ENCODE data around the gene MYRFL. TPM values are rescaled to one million over a fixed set of nuclear protein-coding genes. Genes with fewer than 3 reads are reported as not detected.

MYRFL gene
- total RNA-seq, 1 donor from 2014 or later, result not detected

- H3K27me3 ChIP-seq, result no peaks in the 10 kb centered on the region
- intact Hi-C loops (cut with DNase I), result no loop called here
- H3K36me3 ChIP-seq, result no peaks in the 10 kb centered on the region
- no peaks in the 10 kb centered on the region for H3K4me1 ChIP-seq
- H3K27ac ChIP-seq, result no peak overlapping the region
- DNase-seq (ENCODE audit: extremely low spot score in 2 of 2), result no peak
- H3K9me3 ChIP-seq, result no peaks in the 10 kb centered on the region
- no peak overlapping the region for H3K4me3 ChIP-seq
- no peak for TF ChIP-seq POLR2A (IDR thresholded peaks at IDR 0.05)
- no peak for TF ChIP-seq CTCF (IDR thresholded peaks at IDR 0.05)
- no peak for TF ChIP-seq POLR2AphosphoS5 (IDR thresholded peaks at IDR 0.05; ENCODE audit: insufficient read depth in 1 of 2, low read depth in 1 of 2)
Observed at GRCh38 chr12:69840727-69841126, 15.7 kb downstream of the MYRFL start.

- Histone ChIP-seq H3K36me3 (no peaks in the 10 kb centered on the region), H3K27me3 (no peaks in the 10 kb centered on the region), H3K9me3 (no peaks in the 10 kb centered on the region), H3K4me1 (no peaks in the 10 kb centered on the region), H3K4me3 (no peak overlapping the region), H3K27ac (no peak overlapping the region)
- DNase-seq (ENCODE audit: extremely low spot score in 2 of 2), result no peak
- TF ChIP-seq POLR2AphosphoS5 (IDR thresholded peaks at IDR 0.05; ENCODE audit: insufficient read depth in 1 of 2, low read depth in 1 of 2) (no peak), CTCF (IDR thresholded peaks at IDR 0.05) (no peak), POLR2A (IDR thresholded peaks at IDR 0.05) (no peak)
- intact Hi-C loops (cut with DNase I), result no loop called here
Observed at GRCh38 chr12:69843608-69844007, 18.6 kb downstream of the MYRFL start.

- Histone ChIP-seq H3K9me3 (no peaks in the 10 kb centered on the region), H3K27ac (no peak overlapping the region), H3K36me3 (no peaks in the 10 kb centered on the region), H3K4me1 (no peaks in the 10 kb centered on the region), H3K4me3 (no peak overlapping the region), H3K27me3 (no peaks in the 10 kb centered on the region)
- TF ChIP-seq POLR2A (IDR thresholded peaks at IDR 0.05) (no peak), CTCF (IDR thresholded peaks at IDR 0.05) (no peak), POLR2AphosphoS5 (IDR thresholded peaks at IDR 0.05; ENCODE audit: insufficient read depth in 1 of 2, low read depth in 1 of 2) (no peak)
- intact Hi-C loops (cut with DNase I), result no loop called here
- no peak for DNase-seq (ENCODE audit: extremely low spot score in 2 of 2)
Observed at GRCh38 chr12:69844416-69844815, 19.4 kb downstream of the MYRFL start.

GRCh38 chr12:69844836-69845235, 19.8 kb downstream of the MYRFL start:
- Histone ChIP-seq H3K9me3 (no peaks in the 10 kb centered on the region), H3K4me3 (no peak overlapping the region), H3K36me3 (no peaks in the 10 kb centered on the region), H3K4me1 (no peaks in the 10 kb centered on the region), H3K27me3 (no peaks in the 10 kb centered on the region), H3K27ac (no peak overlapping the region)
- TF ChIP-seq POLR2AphosphoS5 (IDR thresholded peaks at IDR 0.05; ENCODE audit: insufficient read depth in 1 of 2, low read depth in 1 of 2) (no peak), POLR2A (IDR thresholded peaks at IDR 0.05) (no peak), CTCF (IDR thresholded peaks at IDR 0.05) (no peak)
- intact Hi-C loops (cut with DNase I), result no loop called here
- DNase-seq (ENCODE audit: extremely low spot score in 2 of 2), result no peak

GRCh38 chr12:69846976-69847375, 21.9 kb downstream of the MYRFL start:
- no peak for TF ChIP-seq CTCF (IDR thresholded peaks at IDR 0.05)
- no peak for TF ChIP-seq POLR2AphosphoS5 (IDR thresholded peaks at IDR 0.05; ENCODE audit: insufficient read depth in 1 of 2, low read depth in 1 of 2)
- no peak for TF ChIP-seq POLR2A (IDR thresholded peaks at IDR 0.05)
- no peak for DNase-seq (ENCODE audit: extremely low spot score in 2 of 2)
- Histone ChIP-seq H3K27ac (no peak overlapping the region), H3K4me1 (no peaks in the 10 kb centered on the region), H3K9me3 (no peaks in the 10 kb centered on the region), H3K4me3 (no peak overlapping the region), H3K36me3 (no peaks in the 10 kb centered on the region), H3K27me3 (no peaks in the 10 kb centered on the region)
- intact Hi-C loops (cut with DNase I), result no loop called here

Data from vagina (tissue), 2 donors.